HG02759 (cell line): Measurements from ENCODE around the gene DMAC2.
A peak's percentile ranks its signal among the peaks of the same experiment; 100 is the strongest.
"Not testable (repeated sequence)": the region's sequence is repeated elsewhere in the genome, so short reads cannot be mapped to it uniquely, and the experiment has no call there.

Experiments used
- ATAC-seq: cut with Tn5 transposase; IDR thresholded peaks from one replicate; pipeline ENCODE4 v1.9.1; 2021; ENCODE audit warnings: mild to moderate bottlenecking, moderate library complexity; ENCODE audit not compliant: unreplicated experiment

The DMAC2 gene

DNA sequence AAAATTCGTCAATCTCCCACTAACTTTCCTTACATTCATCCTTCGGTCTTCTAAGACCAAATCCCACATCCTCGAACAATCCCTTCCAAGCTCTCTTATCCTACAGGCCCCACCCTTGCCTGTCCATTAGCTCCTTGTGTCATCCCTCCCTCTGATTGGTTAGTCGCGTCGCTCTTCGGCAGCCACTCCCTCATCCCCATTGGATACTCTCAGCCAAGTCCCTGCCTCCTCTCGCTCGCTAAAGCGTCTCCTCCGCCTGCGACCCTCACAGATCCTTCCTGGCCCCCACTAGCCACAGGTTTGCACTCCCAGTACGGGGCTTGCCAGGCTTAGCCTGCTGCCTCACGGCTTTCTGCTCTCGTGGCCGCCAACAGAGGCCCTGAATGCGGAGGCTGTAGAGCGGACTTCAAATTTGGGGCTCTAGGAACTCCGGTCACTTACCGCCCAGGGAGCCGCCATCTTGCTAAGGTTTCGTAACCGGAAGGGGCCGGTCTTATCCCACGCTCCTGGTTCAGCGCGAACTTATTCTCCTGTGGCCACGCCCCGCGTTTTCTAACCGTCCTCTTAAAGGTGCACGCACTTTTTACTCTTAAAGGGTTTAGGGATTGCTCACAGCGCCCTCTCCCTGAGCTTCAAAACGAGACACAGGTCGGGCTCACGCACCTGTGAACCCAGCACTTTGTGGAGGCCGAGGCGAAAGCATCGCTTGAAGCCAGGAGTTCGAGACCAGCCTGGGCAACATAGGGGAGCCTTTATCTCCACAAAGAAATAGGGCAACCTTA lies at the start of gene DMAC2:
TSS of gene DMAC2 (minus strand) at position 472 of the 782 bp plus-strand sequence. CDS start at position 459, 13 bp downstream.
- ATAC-seq = peak; percentile 94

DNA sequence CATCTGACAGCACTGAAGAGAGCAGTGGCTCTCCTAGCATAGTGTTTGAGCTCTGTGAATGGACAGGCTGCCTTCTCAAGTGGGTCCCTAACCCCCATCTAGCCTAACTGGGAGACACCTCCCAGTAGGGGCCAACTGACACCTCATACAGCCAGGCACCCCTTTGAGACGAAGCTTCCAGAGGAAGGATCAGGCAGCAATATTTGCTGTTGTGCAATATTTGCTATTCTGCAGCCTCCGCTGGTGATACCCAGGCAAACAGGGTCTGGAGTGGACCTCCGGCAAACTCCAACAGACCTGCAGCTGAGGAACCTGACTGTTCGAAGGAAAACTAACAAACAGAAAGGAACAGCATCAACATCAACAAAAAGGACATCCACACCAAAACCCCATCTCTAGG lies 47.2 kb upstream of the DMAC2 start:
- ATAC-seq = not testable (repeated sequence)

DNA sequence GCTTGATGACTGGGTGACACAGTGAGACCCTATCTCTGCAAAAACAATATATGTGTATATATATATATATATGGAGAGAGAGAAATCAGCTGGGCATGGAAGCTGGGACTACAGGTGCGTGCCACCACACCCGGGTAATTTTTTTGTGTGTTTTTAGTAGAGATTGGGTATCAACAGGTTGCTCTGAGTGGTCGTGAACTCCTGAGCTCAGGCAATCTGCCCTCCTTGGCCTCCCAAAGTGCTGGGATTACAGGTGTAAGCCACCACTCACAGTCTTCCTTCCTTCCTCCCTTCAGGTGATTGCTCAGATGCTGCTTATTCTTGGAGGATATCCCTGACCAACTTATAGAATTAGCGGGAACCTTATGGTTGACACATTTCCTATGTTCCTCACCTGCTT lies 45.1 kb upstream of the DMAC2 start:
- ATAC-seq = no peak

DNA sequence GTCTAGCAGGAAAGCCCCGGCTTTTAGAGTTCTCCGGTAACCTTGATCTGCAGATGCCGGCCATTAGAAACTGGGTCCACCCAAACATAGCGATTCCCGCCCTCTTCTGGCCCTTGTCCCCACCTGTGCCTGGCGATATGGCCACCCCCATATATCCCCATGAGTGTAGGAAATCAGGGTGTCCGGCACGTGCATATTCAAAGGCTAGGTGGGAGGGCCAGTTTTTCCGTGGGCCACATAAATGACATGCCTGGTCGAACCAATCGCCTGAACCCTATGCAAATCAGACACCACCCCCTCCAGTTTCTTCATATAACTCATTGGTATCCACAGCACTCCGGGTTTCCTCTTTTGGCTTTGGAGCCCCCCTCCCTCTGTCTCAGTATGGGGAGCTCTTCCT lies 40.6 kb upstream of the DMAC2 start:
- ATAC-seq = no peak

DNA sequence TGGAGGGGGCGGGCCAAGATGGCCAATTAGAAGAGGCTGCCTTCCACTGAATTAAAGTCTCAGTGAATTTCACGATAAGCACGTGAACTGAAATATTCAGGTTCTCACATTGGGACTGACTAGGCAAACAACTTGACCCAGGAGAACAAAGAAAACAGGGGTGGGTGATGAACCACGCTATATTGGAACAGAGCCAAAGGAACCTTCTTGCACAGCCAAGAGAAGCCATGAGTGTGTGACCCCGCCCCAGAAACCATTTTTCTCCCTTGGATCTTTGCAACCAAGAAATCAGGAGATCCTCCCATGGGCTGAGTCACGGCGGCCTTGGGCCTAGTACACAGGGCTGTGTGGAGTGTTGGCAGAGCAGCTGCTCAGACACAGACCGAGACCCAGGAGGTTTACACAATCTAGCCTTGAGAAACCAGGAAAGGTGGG lies 40.1 kb upstream of the DMAC2 start:
- no peak for ATAC-seq

DNA sequence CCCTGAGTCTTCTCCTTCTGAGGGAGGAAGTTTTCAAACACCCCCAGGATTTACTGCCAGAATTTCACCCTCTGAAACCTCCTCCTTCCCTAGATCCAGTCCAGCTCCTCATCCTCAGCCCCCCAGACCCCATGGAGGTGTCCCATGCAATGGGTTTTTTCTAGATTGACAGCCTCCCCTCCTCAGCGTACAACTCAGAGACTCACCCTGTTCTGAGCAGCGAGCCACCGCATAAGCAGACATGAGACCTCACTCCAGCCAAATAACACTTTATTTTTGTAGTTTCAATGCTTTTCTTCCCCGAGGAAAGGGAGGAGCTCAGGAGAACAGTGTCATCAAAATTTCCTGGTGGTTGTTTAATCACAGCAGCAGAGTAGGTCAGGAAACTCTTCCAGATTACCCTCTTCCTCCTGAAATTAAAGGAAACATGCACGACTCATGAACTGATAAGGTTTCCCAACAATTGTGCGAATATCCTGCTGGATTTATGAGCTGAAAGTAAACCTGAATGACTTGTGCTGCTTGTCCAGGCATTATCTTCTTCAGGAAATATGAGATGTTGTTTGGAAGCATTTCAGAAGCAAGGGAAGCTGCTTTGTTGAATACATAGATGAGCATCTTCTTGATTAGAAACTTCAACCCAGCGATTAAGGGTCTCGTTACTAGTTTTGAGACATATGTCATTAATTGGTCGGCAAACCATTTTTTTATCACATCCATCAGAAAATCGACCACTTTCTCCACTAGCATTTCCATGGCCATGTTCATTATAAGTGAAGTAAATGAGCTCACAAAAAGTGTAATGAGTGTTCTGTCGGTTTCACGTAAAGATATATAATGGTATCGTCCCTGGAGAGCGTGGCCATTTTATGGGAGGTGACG lies 39.4 kb upstream of the DMAC2 start:
- no peak for ATAC-seq

DNA sequence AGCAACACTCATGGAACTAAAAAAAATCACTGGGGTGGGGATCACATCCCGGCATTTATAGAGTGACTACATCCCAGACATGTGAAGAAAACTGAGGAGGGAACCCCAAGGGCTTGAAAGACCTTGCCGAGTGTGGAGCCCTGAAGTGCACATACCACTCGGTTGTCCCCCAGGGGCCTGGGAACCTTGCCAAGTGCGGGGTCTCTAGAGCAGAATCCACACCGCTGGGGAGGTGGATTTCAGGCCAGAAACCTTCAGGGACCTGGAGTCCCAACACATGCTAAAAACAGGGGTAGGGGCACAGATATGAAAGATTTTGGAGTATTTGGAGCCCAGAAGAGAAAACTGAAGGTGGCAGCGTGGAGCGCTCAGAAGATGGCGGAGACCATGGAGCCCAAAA lies 38.5 kb upstream of the DMAC2 start:
- no peak for ATAC-seq

DNA sequence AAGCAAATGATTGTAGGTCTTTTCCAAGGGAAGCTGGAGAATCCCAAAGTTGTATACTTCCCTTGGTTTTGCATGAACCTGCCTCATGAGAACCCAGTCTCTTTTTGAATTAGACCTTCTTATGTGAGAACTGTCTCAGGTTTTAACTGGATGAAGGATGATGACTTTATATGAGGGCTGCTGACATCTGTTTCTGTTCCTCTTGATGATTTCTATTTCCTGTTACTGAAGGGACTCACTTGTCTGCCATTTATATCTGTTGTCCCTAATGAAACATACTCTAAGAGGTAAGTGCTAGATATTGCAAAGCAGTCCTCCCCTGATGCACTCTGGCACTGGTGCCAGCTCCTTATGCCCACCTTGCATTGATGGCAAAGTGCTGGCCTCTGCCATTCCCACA lies 36.9 kb upstream of the DMAC2 start:
- ATAC-seq = no peak

DNA sequence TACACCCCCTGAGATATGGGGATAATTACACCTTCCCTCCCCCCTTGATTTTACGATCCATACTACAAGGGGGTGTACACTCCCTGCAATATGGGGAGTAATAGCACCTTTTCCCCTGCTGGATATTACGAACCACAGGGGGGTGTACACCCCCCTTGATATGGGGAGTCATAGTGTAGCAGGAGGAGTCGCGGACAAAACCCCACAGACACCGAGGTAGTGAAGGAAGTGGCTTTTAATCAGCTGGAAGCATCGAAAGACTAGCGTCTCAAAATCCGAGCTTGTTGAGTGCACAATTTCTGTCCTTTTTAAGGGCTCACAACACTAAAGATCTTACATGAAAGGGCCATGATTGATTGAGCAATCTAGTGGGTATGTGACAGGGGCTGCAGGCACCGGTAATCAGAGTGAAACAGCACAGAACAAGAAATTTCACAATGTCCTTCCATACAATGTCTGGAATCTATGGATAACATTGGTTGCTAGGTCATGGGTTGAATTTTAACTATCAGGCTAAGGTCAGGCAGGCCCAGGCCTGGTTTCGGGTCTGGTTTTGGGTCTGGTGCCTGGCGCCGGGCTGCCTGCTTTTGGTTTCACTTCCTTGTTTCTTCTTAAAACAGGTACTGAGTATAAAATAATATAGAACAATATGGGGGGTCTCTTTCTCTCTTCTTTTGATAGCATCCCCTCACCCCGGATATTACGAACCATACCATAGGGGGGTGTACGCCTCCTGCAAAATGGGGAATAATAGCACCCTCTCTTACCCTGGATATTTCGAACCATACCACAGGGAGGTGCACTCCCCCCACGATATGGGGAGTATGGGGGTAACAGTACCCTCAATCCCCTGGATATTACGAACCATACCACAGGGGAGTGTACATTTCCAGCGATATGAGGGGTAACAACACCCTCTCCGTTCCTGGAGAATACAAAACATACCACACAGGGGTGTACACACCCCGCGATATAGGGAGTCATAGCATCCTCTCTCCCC lies 23.8 kb upstream of the DMAC2 start:
- not testable (repeated sequence) for ATAC-seq

DNA sequence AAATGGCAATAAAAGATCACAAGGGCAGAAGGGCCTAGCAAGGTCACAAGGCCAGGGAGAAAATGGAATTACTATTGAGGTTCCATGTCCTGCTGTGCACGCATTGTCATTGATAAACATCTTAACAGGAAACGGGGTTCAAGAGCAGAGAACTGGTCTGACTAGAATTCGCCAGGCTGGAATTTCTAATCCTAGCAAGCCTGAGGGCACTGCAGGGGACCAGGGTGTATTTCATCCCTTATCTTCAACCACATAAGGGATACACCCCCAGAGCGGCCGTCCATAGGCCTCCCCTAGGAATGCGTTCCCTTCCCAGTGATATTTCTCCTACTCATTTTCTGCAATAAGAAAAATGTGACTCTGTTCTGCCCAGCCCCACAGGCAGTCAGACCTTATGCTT lies 22.8 kb upstream of the DMAC2 start:
- no peak for ATAC-seq

DNA sequence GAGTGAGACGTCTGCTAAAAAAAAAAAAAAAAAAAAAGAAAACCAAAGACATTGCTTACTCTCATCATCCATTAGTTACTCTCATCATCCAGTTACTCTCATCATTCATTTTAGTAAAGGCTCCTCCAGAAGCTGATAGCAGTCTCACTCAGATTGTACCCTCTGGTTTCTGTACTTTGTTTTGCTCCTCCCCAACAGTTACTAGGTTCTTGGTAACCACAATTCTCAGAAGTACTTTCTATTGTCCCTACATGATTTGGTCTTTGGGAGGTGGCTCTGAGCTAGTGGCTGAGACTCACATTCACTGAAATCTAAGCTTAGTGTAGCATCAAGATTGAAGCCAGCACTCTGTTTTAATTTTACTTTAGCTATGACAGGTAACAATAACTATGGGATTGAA lies 17.5 kb upstream of the DMAC2 start:
- ATAC-seq = peak; percentile 77

DNA sequence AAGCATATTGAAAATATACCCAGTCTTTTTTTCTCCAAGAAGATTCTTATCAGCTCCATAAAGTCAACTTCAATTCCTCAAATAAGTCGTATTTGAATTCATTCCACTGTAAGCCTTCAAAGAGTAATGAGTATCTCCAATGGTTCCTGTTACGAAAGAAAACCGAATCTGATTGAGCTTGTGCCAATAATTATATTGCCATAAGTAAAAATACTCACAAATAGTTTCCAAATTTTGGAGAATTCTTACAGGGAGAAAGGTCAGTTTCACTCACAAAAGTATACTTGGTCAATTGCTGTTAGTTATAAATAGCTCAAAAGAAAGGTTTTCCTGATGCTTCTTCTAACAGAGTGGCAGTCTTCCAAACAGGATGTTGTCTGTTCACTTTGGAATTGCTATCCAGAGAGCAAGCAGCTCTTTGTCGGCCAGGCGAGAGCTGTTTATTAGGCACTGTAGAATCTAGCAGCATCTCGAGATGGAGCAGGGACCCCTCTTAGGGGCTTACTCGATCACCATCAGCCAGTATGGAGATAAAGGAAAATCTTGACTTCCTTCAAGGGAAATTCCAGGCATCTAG lies 16.7 kb upstream of the DMAC2 start:
- ATAC-seq = no peak

DNA sequence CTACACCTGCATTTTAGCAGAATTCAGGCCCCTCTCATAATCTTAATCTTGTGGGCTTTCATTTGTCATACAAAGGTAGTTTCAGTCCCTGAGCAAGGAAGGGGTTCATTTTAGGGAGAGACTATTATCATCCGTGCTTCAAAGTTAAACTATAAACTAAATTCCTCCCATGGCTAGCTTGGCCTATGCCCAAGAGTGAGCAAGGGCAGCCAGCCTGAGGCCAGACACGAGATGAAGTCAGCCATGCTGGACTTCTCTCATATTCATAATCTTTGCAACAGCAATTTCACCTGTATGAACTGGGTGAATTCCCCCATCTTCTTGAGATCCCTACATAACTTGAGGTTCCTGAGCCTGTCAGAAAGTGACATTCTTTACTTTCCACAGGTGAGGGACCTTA lies 16.2 kb upstream of the DMAC2 start:
- no peak for ATAC-seq

DNA sequence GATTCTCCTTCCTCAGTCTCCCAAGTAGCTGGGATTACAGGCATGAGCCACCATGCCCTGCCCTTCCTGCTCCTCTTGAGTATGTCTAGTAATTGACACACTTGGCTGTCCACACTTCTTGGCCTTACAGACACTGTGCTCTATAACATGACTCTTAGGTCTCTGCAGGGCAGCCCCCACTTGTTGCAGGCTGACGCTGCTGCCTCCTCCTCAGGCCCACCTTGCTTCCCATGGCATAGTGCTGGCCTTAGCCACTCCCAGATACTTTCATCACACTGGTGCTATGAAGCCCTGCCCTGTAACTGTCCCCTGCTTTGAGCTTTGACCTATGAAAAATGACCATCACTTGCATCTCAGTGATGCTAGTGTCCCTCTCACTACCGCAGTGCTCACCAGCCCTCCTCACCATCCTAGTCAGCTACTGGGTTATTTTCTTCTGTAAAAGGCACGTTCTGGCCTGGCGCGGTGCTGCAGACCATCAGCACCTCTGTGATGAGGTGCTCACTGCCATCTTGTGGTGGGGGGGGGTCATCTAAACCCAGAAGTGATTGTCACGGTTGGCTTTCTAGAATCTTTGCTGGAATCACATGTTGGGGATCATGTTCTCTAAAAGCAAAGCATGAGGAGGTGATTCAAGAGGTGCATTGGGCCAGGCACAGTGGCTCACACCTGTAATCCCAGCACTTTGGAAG lies 13.0 kb upstream of the DMAC2 start:
- no peak for ATAC-seq

DNA sequence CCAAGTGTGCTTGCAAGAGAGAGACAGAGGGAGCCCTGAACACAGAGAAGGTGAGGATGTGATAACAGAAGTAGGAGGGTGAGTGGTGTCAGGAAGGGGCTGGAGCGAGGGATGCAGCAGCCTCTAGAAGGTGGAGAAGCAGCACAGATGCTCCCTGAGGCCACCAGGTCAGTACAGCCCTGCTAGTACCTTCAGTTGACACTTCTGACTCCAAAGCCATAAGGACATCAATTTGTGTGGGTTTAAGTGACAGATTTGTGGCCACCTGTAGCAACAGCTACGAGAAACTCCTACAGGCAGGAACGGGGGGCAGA lies 10.1 kb upstream of the DMAC2 start:
- no peak for ATAC-seq

DNA sequence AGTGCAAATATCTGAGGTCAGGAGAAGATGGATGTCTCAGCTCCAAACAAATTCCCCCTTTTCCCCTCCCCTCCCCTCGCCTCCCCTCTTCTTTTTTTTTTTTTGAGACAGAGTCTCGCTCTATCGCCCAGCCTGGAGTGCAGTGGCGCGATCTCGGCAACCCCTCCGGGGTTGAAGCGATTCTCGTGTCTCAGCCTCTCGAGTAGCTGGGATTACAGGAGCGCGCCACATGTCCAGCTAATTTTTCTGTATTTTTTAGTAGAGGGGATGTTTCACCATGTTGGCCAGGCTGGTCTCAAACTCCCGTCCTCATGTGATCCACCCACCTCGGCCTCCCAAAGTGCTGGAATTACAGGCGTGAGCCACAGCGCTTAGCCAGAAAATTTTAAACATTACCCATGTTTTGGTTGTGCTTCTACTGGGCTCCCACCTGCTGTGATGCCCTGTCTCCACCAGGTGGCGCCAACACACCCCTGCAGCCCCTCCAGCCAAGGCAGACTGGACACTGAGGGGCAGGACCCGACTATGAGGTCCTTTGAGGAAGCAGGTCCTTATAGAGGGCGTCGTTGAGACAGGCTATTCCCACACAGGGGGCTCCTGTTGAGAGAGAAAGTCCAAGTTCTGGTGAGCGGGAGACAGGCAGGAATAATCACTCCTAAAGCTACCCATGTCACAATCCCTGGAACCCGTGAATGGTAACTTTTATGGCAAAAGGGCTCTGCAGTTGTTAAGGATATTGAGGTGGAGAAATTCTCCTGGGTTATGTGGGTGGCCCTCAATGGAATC lies 9.6 kb upstream of the DMAC2 start:
- ATAC-seq = peak; percentile 52

DNA sequence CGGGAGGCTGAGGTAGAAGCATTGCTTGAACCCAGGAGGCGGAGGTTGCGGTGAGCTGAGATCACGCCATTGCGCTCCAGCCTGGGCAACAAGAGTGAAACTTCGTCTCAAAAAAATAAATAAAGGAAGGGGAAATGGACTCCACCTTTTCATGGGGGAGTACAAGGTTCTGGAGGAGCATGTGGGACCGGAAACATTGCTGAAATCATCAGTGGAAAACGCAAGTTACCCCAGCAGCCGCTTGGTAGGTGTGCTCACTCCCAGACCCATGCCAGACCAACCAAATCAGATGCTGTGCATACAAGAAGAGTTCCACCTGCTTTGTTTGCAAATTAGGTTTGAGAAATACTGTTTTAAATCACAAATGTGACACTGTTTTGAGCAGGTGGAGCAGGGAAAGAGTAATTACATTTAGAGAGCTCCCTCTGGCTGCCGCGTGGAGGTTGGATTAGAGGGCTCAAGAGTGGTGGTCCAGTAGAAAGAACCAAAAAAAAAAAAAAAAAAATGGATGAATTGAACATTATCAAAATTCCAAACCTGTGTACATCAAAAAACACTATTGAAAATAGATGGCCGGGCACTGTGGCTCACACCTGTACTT lies 8.1 kb upstream of the DMAC2 start:
- no peak for ATAC-seq

DNA sequence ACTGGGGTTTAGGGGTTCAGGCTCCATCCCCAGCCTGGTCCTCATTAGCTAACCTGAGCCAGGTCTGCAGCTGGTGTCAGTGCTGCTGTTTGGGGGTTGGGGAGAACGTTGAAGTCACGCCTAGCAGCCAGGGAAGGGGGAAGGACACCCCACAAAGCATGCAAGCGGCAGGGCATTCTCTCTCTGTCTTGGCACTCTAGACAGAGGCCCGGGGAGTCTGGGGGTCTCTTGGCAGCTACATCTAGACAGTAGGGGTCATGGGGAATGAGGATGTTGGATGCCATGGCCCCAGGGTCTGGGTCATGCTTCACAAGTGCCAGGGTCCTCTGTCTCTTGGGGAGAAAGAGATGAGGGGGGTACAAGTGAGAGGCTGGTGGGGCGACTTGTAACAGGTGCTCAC lies 5.9 kb upstream of the DMAC2 start:
- no peak for ATAC-seq
